IMR-90 (cell line): Measurements from ENCODE around the gene SMARCD2. TPM values are rescaled to one million over a fixed set of nuclear protein-coding genes. Genes with fewer than 3 reads are reported as not detected.

Experiments used
- ATAC-seq: fragments of 200-7000 bp; cut with Tn5 transposase; 2 replicates; pipeline ENCODE4 v1.9.1; 2020; ENCODE audit warnings: low read depth, mild to moderate bottlenecking, moderate library complexity
- BruUV-seq: library from RNA; stranded (reverse); fragments of 400-500 nt; replicated peaks from 2 replicates; lab custom pipeline; 2021; lab: Mats Ljungman, UMichigan
- CTCF ChIA-PET: fragments of 300-600 bp; formaldehyde crosslinking; extraction: SDS; loops from one replicate; lab custom pipeline; 2021; ENCODE audit warnings: antibody characterized with exemption; lab: Yijun Ruan, JAX
- POLR2A ChIA-PET: fragments of 300-600 bp; sonication (Branson Sonifier 250); formaldehyde crosslinking; loops from one replicate; lab custom pipeline; 2022; ENCODE audit warnings: antibody characterized with exemption; ENCODE audit not compliant: unreplicated experiment; lab: Charles Lee
- DNase-seq: peaks from one replicate; pipeline ENCODE4 v3.0.0; 2013
- H2AFZ ChIP-seq: replicated peaks from 2 replicates; pipeline ENCODE3; 2013; ENCODE audit warnings: low read length, mild to moderate bottlenecking; ENCODE audit not compliant: poor library complexity
- H2AK5ac ChIP-seq: 2 replicates; pipeline ENCODE4 v1.6.1; 2013; ENCODE audit warnings: low read depth, low read length, inconsistent platforms
- H2AK9ac ChIP-seq: replicated peaks from 2 replicates; pipeline ENCODE3; 2013; ENCODE audit warnings: mild to moderate bottlenecking, low read depth, low read length, moderate library complexity; ENCODE audit not compliant: poor library complexity
- H2BK120ac ChIP-seq: 2 replicates; pipeline ENCODE4 v1.6.1; 2013; ENCODE audit warnings: low read depth, low read length, inconsistent platforms
- H2BK15ac ChIP-seq: 3 replicates; pipeline ENCODE4 v1.6.1; 2013; ENCODE audit warnings: low read depth, low read length, inconsistent platforms
- H2BK20ac ChIP-seq: 2 replicates; pipeline ENCODE4 v1.6.1; 2013; ENCODE audit warnings: low read depth, mild to moderate bottlenecking, inconsistent platforms, low read length, moderate library complexity
- H2BK5ac ChIP-seq: 2 replicates; pipeline ENCODE4 v1.6.1; 2013; ENCODE audit warnings: mild to moderate bottlenecking, low read depth, low read length, inconsistent platforms; ENCODE audit not compliant: poor library complexity, severe bottlenecking
- H3K14ac ChIP-seq: replicated peaks from 2 replicates; pipeline ENCODE4 v1.6.1; 2013; ENCODE audit warnings: low read depth, low read length, inconsistent platforms
- H3K18ac ChIP-seq: 2 replicates; pipeline ENCODE4 v1.6.1; 2013; ENCODE audit warnings: low read depth, low read length, control low read depth
- H3K23ac ChIP-seq: 2 replicates; pipeline ENCODE4 v1.6.1; 2013; ENCODE audit warnings: low read depth, low read length, inconsistent platforms
- H3K27ac ChIP-seq: 2 replicates; pipeline ENCODE4 v1.5.1; 2013; ENCODE audit warnings: mild to moderate bottlenecking, control low read depth, low read length; ENCODE audit not compliant: insufficient read depth
- H3K27me3 ChIP-seq: 2 replicates; pipeline ENCODE4 v1.6.1; 2013; ENCODE audit warnings: low read length; ENCODE audit not compliant: control insufficient read depth, insufficient read depth
- H3K36me3 ChIP-seq: 2 replicates; pipeline ENCODE4 v1.6.1; 2013; ENCODE audit warnings: low read length, mixed read lengths; ENCODE audit not compliant: control insufficient read depth, insufficient read depth
- H3K4ac ChIP-seq: 2 replicates; pipeline ENCODE4 v1.6.1; 2013; ENCODE audit warnings: low read depth, low read length, inconsistent platforms
- H3K4me1 ChIP-seq: 2 replicates; pipeline ENCODE4 v1.6.1; 2013; ENCODE audit warnings: low read length, mixed read lengths; ENCODE audit not compliant: control insufficient read depth, insufficient read depth
- H3K4me2 ChIP-seq: 2 replicates; pipeline ENCODE4 v1.6.1; 2013; ENCODE audit warnings: low read depth, mild to moderate bottlenecking, control low read depth, low read length, moderate library complexity
- H3K4me3 ChIP-seq: 2 replicates; pipeline ENCODE4 v1.5.1; 2013; ENCODE audit warnings: low read depth, mild to moderate bottlenecking, control low read depth, low read length, moderate library complexity; ENCODE audit not compliant: insufficient read depth
- H3K56ac ChIP-seq: 2 replicates; pipeline ENCODE4 v1.6.1; 2013; ENCODE audit warnings: low read length, inconsistent platforms; ENCODE audit not compliant: insufficient read depth; ENCODE audit errors: extremely low read depth
- H3K79me1 ChIP-seq, 2 experiments: 2 replicates each; pipeline ENCODE4 v1.6.1; 2013; ENCODE audit warnings: low read length in 2 of 2, inconsistent platforms in 1 of 2, low read depth in 1 of 2
- H3K9ac ChIP-seq: 2 replicates; pipeline ENCODE4 v1.6.1; 2013; ENCODE audit warnings: low read depth, low read length, control low read depth
- H3K9me1 ChIP-seq: 2 replicates; pipeline ENCODE4 v1.6.1; 2013; ENCODE audit warnings: low read length, inconsistent platforms; ENCODE audit not compliant: insufficient read depth
- H3K9me3 ChIP-seq: 2 replicates; pipeline ENCODE4 v1.6.1; 2013; ENCODE audit warnings: low read length; ENCODE audit not compliant: control insufficient read depth, insufficient read depth
- H4K20me1 ChIP-seq: 2 replicates; pipeline ENCODE4 v1.6.1; 2013; ENCODE audit warnings: low read length, inconsistent platforms; ENCODE audit not compliant: insufficient read depth
- H4K5ac ChIP-seq: 2 replicates; pipeline ENCODE4 v1.6.1; 2013; ENCODE audit warnings: mild to moderate bottlenecking, low read depth, low read length, control low read depth
- H4K8ac ChIP-seq, 2 experiments: 2 replicates each; pipeline ENCODE4 v1.6.1; 2013; ENCODE audit warnings: low read depth in 2 of 2, low read length in 2 of 2, control low read depth in 1 of 2, inconsistent platforms in 1 of 2
- H4K91ac ChIP-seq: 2 replicates; pipeline ENCODE4 v1.6.1; 2013; ENCODE audit warnings: low read depth, low read length, inconsistent platforms; ENCODE audit not compliant: insufficient read depth
- BHLHE40 ChIP-seq: fragments of 150-350 bp; IDR thresholded peaks from 2 replicates; pipeline ENCODE4 v1.6.1; 2016; ENCODE audit warnings: mild to moderate bottlenecking, low read depth, low read length
- CEBPB ChIP-seq: IDR thresholded peaks from 2 replicates; pipeline ENCODE4 v1.6.1; 2012; ENCODE audit warnings: low read depth, low read length, improper control_type of control experiment
- CHD1 ChIP-seq: IDR thresholded peaks from 2 replicates; pipeline ENCODE4 v1.6.1; 2012; ENCODE audit warnings: low read depth, low read length, improper control_type of control experiment
- CTCF ChIP-seq: conservative IDR thresholded peaks from 2 replicates; pipeline ENCODE4 v1.5.1; 2012; ENCODE audit warnings: mild to moderate bottlenecking, low read depth, low read length, improper control_type of control experiment
- ELK1 ChIP-seq: fragments of 150-350 bp; IDR thresholded peaks from 2 replicates; pipeline ENCODE4 v1.6.1; 2016; ENCODE audit warnings: low read depth, mild to moderate bottlenecking, low read length, moderate library complexity, borderline replicate concordance
- FOS ChIP-seq: fragments of 150-350 bp; IDR thresholded peaks from 2 replicates; pipeline ENCODE4 v1.6.1; 2016; ENCODE audit warnings: low read depth, low read length
- MAFK ChIP-seq: IDR thresholded peaks from 2 replicates; pipeline ENCODE4 v1.6.1; 2012; ENCODE audit warnings: low read depth, low read length, improper control_type of control experiment
- MAZ ChIP-seq: IDR thresholded peaks from 2 replicates; pipeline ENCODE4 v1.6.1; 2012; ENCODE audit warnings: low read depth, mild to moderate bottlenecking, low read length, improper control_type of control experiment, moderate library complexity, borderline replicate concordance
- MXI1 ChIP-seq: IDR thresholded peaks from 2 replicates; pipeline ENCODE4 v1.6.1; 2012; ENCODE audit warnings: low read depth, mild to moderate bottlenecking, low read length, moderate library complexity, borderline replicate concordance
- NFE2L2 ChIP-seq: fragments of 150-350 bp; IDR thresholded peaks from 2 replicates; pipeline ENCODE4 v1.6.1; 2016; ENCODE audit warnings: low read depth, mild to moderate bottlenecking, low read length
- POLR2A ChIP-seq: IDR thresholded peaks from 2 replicates; pipeline ENCODE4 v1.6.1; 2012; ENCODE audit warnings: mild to moderate bottlenecking, low read depth, low read length
- RAD21 ChIP-seq: IDR thresholded peaks from 2 replicates; pipeline ENCODE4 v1.6.1; 2012; ENCODE audit warnings: low read length, improper control_type of control experiment
- RCOR1 ChIP-seq: IDR thresholded peaks from 2 replicates; pipeline ENCODE4 v1.6.1; 2012; ENCODE audit warnings: mild to moderate bottlenecking, low read length, improper control_type of control experiment; ENCODE audit not compliant: insufficient replicate concordance
- RFX5 ChIP-seq: IDR thresholded peaks from 2 replicates; pipeline ENCODE4 v1.8.0; 2012; ENCODE audit warnings: low read depth, mild to moderate bottlenecking, low read length, moderate library complexity
- SMC3 ChIP-seq: fragments of 150-350 bp; IDR thresholded peaks from 2 replicates; pipeline ENCODE4 v1.6.1; 2016; ENCODE audit warnings: low read depth, mild to moderate bottlenecking, antibody characterized with exemption, low read length, moderate library complexity
- WGBS, 2 experiments: methylation state at CpG; one replicate each; pipeline versions ENCODE4 v1.1.5 to v1.1.7; 2013; ENCODE audit warnings: missing lambda C conversion rate in 2 of 2; ENCODE audit not compliant: insufficient read length in 1 of 2; ENCODE audit errors: extremely low coverage in 2 of 2; 5-methylcytosine and 5-hydroxymethylcytosine counted together
- dilution Hi-C: fragments of 300-500 bp; cut with HindIII; formaldehyde crosslinking; loops from one replicate; pipeline ENCODE4 v1.14.3; 2018; ENCODE audit warnings: low sequenced_read_pairs; ENCODE audit not compliant: unreplicated experiment
- in situ Hi-C: fragments of 300-500 bp; cut with MboI; formaldehyde crosslinking; loops from 3 replicates; pipeline ENCODE4 v1.14.3; 2019; ENCODE audit warnings: low sequenced_read_pairs, inconsistent platforms, mixed read lengths
- intact Hi-C: fragments of 100-400 bp; cut with micrococcal nuclease; formaldehyde crosslinking; loops from 2 replicates; pipeline ENCODE4 v1.10.0; 2022
- polyA plus RNA-seq, 3 experiments: library from polyadenylated mRNA; depleted of rRNA; stranded (reverse); fragments of >200 nt; gene quantifications; 2 replicates each; pipeline ENCODE4 v1.2.3, GENCODE V29; 2012; ENCODE audit warnings: low replicate concordance in 1 of 3
- total RNA-seq: library from RNA; depleted of rRNA; stranded (reverse); fragments of >200 nt; gene quantifications from 2 replicates; pipeline ENCODE4 v1.2.3, GENCODE V29; 2012
- TF ChIP-seq, protein P1 (sequence below): fragments of 150-350 bp; IDR thresholded peaks from 2 replicates; pipeline ENCODE4 v1.6.1; 2017; ENCODE audit warnings: mild to moderate bottlenecking, antibody characterized with exemption, low read length, low read depth

SMARCD2 gene
- total and polyA plus RNA-seq, 2 of the 4 experiments (the other 2 are of a cell fraction): 56.9 to 91.2 TPM

DNA sequence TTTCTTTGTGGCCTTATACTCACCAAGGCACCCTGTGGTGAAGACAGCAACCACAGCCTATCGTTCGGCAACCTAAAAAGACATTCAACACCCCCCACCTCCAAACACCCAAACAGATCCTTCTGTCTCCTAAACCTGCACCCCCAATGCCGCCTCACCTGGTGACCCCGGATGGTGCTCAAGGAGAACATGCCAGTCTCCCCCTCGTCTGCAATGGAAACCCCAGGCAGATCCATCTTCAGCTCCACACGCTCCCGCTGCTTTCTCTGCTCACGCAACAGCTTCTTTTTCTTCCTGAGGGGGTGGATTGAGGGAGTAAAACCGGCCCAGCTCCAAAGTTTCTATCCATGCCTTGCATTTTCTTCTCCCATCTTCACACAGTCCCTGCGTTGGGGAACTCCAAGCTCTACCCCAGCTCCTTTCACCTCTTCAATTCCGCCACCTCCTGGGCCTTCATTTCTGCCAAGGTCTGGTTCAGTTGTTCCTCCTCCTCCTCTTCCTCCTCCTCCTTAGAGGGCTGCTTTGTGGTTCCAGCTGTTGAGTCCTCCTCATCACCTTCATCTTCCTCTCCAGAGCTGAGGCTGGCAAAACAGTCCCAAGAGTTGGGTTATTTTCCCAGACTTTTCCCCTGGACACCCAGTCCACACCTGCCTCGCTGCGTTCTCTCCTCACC lies 18.7 kb downstream of the SMARCD2 start:
- TF ChIP-seq POLR2A (no peak), MAZ (no peak), CEBPB (no peak), ELK1 (no peak), RCOR1 (no peak), RFX5 (no peak), CTCF (no peak), FOS (no peak), NFE2L2 (no peak), MAFK (no peak), RAD21 (no peak), SMC3 (no peak), MXI1 (no peak), BHLHE40 (no peak), CHD1 (no peak)
- TF ChIP-seq, protein P1, sequence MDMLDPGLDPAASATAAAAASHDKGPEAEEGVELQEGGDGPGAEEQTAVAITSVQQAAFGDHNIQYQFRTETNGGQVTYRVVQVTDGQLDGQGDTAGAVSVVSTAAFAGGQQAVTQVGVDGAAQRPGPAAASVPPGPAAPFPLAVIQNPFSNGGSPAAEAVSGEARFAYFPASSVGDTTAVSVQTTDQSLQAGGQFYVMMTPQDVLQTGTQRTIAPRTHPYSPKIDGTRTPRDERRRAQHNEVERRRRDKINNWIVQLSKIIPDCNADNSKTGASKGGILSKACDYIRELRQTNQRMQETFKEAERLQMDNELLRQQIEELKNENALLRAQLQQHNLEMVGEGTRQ: no peak
- dilution Hi-C loops: no loop called here
- POLR2A ChIA-PET: no interaction called here
- DNase-seq (no peak), ATAC-seq (no peak)
- Histone ChIP-seq H3K4ac (no peak overlapping the region), H2AK5ac (no peak overlapping the region), H4K91ac (no peak overlapping the region), H2AFZ (no peak overlapping the region), H3K23ac (no peak overlapping the region), H2BK20ac (no peak overlapping the region), H2BK15ac (no peak overlapping the region), H3K4me2 (no peak overlapping the region), H3K9ac (no peak overlapping the region), H3K18ac (no peak overlapping the region), H3K36me3 (peaks cover 61% of the 10 kb centered on the region), H3K14ac (no peak overlapping the region), H3K27me3 (no peaks in the 10 kb centered on the region), H3K4me3 (no peak overlapping the region), H3K4me1 (peaks cover 4% of the 10 kb centered on the region), H3K9me1 (peaks cover 20% of the 10 kb centered on the region), H3K27ac (no peak overlapping the region), H4K20me1 (peaks cover 31% of the 10 kb centered on the region), H3K9me3 (no peaks in the 10 kb centered on the region), H2AK9ac (no peak overlapping the region), H2BK5ac (no peak overlapping the region), H3K79me1 (peaks cover 43 to 83% of the 10 kb centered on the region in 2 experiments), H4K8ac (no peak overlapping the region), H3K56ac (no peak overlapping the region), H2BK120ac (no peak overlapping the region), H4K5ac (no peak overlapping the region)
- intact Hi-C loops: no loop called here
- CTCF ChIA-PET: no interaction called here
- in situ Hi-C loops: no loop called here
- BruUV-seq: no TSS peak
- 94% methylated on average over 3 of the region's 13 CpGs; no CpG with 5 or more reads in 1 of the 2 experiments for WGBS, 2 experiments
